ENCODE data around the gene PARS2.

The PARS2 gene

GRCh38 chr1:54716299-54717047, 47.9 kb downstream of the PARS2 start:
- no peak for DNase-seq

GRCh38 chr1:54715493-54716298, 48.6 kb downstream of the PARS2 start, which contains the start of gene TTC4:
TTC4 (plus strand) TSS chr1:54715861; CDS start chr1:54715909, 48 bp downstream.
- peak; percentile 89 for DNase-seq

DNA sequence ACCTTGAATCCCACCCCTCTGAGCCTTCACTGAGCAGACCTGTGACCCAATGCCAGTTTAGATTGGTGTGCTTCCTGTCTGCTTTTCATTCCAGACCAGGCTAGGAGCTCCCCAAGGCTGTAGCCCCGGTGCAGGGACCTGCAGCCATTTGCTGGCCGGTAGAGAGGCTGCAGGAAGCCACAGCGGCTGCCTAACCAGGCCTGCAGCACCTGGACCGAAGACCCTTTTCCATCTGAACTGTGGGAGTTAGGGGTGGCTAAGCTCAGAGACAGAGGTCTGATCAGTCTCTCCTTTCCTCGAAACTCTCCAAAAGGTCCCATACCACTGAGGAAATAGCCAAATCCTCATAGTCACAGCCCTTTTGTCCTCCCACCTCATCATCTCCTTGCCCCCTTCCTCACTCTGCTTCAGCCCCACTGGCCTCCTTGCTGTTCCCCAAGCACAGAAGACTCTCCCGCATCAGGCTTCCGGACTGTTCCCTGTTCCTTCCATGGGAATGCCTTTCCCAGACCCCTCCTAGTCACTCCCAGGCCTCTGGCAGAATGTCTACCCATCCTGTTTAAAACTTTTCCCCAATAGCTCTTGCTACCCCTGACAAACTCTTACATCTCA, 49.3 kb downstream of the PARS2 start:
- DNase-seq = no peak

GRCh38 chr1:54711536-54711935, 52.8 kb downstream of the PARS2 start:
- DNase-seq = no peak

DNA sequence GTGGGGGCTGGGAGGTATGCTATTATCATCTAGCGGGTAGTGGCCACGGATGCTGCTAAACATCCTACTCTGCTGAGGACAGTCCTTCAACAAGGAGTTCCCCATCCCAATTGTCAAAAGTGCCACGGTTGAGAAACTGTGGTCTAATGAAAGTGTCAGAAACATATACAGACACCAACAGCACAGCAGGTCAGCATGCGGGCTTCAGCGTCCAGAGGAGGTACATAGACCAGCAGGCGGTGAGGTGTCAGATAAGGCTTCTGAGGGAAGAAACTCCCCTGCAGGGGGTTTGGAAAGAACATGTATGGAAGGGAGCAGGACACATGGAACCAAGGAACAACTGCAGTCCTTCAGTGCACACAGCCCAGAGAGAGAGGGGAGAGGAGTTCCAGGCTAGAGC, 53.5 kb downstream of the PARS2 start:
- no peak for DNase-seq

- no peak for DNase-seq
Measured at GRCh38 chr1:54710434-54710833, 53.9 kb downstream of the PARS2 start.

- no peak for DNase-seq
Measured at GRCh38 chr1:54709547-54710292, 54.6 kb downstream of the PARS2 start.

- no peak for DNase-seq
Measured at GRCh38 chr1:54708385-54708784, 55.9 kb downstream of the PARS2 start.
